ENCODE results near the gene ZBP1.

Gene ZBP1

DNA sequence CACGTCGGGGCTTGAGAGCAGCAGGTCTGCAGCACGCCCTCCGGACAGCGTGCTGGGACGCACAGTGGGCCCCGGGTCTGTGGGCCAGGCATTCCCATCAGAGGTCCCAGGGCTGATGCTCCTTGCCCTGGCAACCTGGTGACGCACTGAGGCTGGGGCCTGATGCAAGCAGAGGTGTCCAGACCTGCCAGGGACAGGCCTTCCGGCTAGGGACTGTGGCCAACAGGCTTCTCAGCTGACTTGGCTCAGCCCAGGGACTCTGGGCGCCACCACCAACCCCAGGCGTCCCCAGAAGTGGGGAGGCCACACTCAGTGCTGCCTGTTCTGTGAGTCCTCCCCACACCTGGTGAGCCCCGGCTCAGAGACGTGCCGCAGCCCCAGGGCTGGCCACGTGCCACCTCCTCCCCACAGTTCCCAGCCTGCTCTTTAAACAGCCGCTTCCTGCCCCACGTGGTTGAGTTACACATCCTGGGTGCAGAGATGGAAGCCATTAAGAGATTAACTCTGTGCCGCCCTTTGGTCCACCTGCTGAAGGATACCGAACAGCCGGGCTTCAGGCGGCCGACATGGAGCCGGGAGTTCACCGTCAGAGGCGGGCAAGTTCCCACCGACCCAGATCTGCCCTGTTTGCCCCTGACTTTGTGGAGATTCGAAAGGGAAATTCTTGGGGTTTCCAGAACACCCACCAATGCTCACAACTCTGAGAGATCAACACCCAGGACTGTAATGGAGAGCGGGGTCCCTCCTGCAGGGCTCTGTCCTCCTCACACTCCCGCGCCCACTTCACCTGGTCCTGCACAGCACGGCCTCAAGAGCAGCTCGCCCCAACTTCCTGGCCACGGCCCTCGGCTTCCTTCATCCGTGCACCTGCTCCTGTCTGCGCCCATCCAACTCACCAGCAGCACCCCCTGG is 37.6 kb upstream of the ZBP1 start:
- FAIRE-seq (no peak), DNase-seq (ENCODE audit: insufficient read length, low spot score) (peak; percentile 14)
- TF ChIP-seq CTCF (IDR thresholded peaks at IDR 0.05; ENCODE audit: insufficient read depth, missing control alignments) = no peak

DNA sequence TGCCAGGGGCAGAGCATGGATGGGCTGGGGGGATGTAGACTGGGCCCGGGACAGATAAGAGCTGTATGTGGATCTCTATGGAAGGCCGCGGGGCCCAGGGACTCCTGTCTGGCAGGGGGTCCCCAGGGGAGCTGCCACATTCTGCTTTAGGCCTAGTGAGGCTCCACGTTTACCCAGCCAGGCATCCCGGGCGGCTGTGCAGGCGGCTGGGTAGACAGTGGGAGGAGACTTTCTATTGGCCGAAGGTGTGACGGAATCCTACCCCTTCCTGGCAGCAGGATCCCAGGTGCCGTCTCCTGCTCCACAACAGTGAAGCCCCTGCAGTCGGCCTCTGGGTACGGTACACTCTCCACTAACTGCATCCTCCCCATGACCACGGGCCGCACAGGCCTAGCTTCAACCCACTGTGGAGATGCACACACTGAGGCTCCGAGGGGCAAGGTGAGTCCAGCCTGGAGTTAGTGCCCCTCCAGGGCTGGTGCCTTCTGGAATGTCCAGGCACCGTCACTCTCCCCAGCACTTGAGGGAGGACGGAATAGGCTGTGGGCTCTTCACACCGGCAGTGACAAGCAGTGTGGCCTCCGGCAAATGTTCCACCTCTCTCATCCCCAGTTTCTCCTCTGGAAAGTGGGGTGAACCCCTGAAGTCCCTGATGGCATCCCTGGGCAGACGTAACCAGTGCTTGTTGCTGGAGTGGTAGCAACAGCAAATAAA is 36.8 kb upstream of the ZBP1 start:
- TF ChIP-seq CTCF (IDR thresholded peaks at IDR 0.05; ENCODE audit: insufficient read depth, missing control alignments) = no peak
- DNase-seq (ENCODE audit: insufficient read length, low spot score) (peak; percentile 15), FAIRE-seq (no peak)

DNA sequence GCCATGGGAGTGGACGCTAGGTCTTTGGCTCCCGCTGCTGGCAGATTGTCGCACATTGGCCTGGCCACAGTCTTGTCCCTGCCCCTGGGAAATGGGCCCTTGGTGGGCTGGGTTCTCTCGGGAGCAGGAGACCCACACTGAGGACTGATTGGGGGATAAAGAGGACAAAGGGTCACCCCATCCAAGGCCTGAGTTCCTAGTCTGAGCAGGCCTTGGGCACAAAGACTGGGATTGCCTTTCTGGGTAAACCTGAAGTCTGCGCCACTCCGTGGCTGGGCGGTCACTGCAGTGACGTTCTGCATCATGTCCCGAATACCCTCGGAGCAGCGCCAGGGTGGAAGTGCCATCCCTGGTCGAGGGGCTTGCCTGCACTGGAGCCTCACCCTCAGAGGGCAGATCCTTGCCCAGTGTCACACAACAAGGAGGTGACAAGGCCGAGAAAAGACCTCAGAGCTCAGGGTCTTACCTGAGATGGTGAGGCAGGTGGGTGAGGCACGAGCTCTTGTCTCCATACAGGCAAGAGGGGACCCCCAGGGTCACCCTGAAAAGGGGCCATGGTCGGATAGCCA is 36.1 kb upstream of the ZBP1 start:
- FAIRE-seq = no peak
- no peak for TF ChIP-seq CTCF (IDR thresholded peaks at IDR 0.05; ENCODE audit: insufficient read depth, missing control alignments)
- DNase-seq (ENCODE audit: insufficient read length, low spot score) = peak; percentile 14

- DNase-seq (ENCODE audit: insufficient read length, low spot score) (no peak), FAIRE-seq (no peak)
- no peak for TF ChIP-seq CTCF (IDR thresholded peaks at IDR 0.05; ENCODE audit: insufficient read depth, missing control alignments)
Measured at GRCh38 chr20:57655809-57656155, 35.6 kb upstream of the ZBP1 start.

DNA sequence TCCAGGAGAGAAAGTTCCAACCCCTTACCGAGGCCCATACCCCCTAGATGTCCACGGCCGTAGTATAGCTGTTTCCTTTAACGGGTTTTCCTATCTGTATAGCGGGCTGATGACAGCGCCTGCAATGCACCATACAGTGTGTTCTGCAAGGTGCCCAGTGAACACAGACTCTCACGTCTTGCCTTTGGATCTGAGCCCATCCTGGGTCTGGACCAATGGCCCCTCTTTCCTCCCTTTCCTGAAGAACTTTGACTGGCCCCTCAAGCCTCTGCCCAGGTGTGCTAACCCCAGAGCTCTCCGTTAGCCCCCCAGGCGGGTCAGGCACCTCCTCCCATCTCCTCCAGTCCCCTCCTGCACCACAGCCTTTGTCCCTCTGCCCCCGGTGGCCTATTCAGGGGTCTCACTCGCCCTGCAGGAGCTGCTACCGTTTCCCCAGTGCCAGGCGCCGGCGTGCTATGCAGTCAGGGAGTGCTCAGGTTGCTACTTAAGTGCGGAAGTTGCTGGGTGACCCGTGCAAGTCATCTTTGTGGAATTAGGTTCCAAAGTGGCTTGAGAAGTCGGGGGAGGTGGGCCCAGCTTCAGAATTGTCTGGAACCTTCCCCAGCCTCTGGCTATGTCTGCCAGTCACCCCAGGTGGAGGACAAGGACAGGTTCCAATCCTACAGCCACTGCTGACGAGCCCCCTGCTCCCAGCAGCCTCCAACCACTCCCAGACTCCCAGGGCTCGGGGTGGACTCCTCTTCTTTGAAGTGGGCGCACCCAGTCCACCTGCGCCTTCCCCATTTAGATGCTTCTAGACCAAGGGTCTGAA is 35.0 kb upstream of the ZBP1 start:
- FAIRE-seq (no peak), DNase-seq (ENCODE audit: insufficient read length, low spot score) (peak; percentile 17)
- TF ChIP-seq CTCF (IDR thresholded peaks at IDR 0.05; ENCODE audit: insufficient read depth, missing control alignments) = no peak

- peak; percentile 83 for TF ChIP-seq CTCF (IDR thresholded peaks at IDR 0.05; ENCODE audit: insufficient read depth, missing control alignments)
- peak; percentile 84 for DNase-seq (ENCODE audit: insufficient read length, low spot score)
- FAIRE-seq = no peak
Measured at GRCh38 chr20:57654363-57654997, 34.3 kb upstream of the ZBP1 start.

Data from D721Med (cell line).